Panc1 (cell line): Measurements from ENCODE around the gene TRAPPC2B. TPM values are rescaled to one million over a fixed set of nuclear protein-coding genes. Genes with fewer than 3 reads are reported as not detected.

Source experiments
- ATAC-seq: fragments of 200-7000 bp; cut with Tn5 transposase; 2 replicates; pipeline ENCODE4 v1.9.1; 2020; ENCODE audit warnings: mild to moderate bottlenecking, moderate library complexity
- BruUV-seq: library from RNA; stranded (reverse); fragments of 400-500 nt; replicated peaks from 2 replicates; lab custom pipeline; 2021; lab: Mats Ljungman, UMichigan
- CTCF ChIA-PET: fragments of 300-600 bp; sonication (Branson Sonifier 250); formaldehyde crosslinking; loops from one replicate; lab custom pipeline; 2022; ENCODE audit warnings: antibody characterized with exemption; lab: Charles Lee
- POLR2A ChIA-PET: fragments of 300-600 bp; sonication (Branson Sonifier 250); formaldehyde crosslinking; loops from one replicate; lab custom pipeline; 2022; ENCODE audit warnings: antibody characterized with exemption; lab: Charles Lee
- DNase-seq: peaks from one replicate; pipeline ENCODE4 v3.0.0-alpha.2; 2010; ENCODE audit warnings: low read depth, low spot score
- H3K27ac ChIP-seq: 2 replicates; pipeline ENCODE4 v1.5.1; 2011; ENCODE audit warnings: mild to moderate bottlenecking, low read length, inconsistent platforms
- H3K27me3 ChIP-seq: fragments of 200-500 bp; sonication (Bioruptor generic); 2 replicates; pipeline ENCODE4 v1.6.0; 2014; ENCODE audit warnings: low read length, inconsistent platforms; ENCODE audit not compliant: control insufficient read depth, insufficient read depth
- H3K36me3 ChIP-seq: fragments of 200-500 bp; sonication (Bioruptor generic); 2 replicates; pipeline ENCODE4 v1.5.1; 2014; ENCODE audit warnings: inconsistent platforms, mild to moderate bottlenecking, low read length, moderate library complexity; ENCODE audit not compliant: control insufficient read depth, insufficient read depth
- H3K4me1 ChIP-seq: 2 replicates; pipeline ENCODE4 v1.5.1; 2011; ENCODE audit warnings: inconsistent platforms, mild to moderate bottlenecking, low read length, moderate library complexity; ENCODE audit not compliant: control insufficient read depth, insufficient read depth
- H3K4me3 ChIP-seq, 2 experiments: 2 replicates each; pipeline ENCODE4 v1.5.1; 2011 to 2012; ENCODE audit warnings: low read depth in 2 of 2, low read length in 2 of 2, mild to moderate bottlenecking in 2 of 2, inconsistent platforms in 1 of 2, moderate library complexity in 1 of 2
- H3K9me3 ChIP-seq: fragments of 200-500 bp; sonication (Bioruptor generic); 2 replicates; pipeline ENCODE4 v1.5.1; 2014; ENCODE audit warnings: low read depth, mild to moderate bottlenecking, inconsistent platforms, low read length, moderate library complexity; ENCODE audit not compliant: control insufficient read depth, insufficient read depth
- POLR2AphosphoS5 ChIP-seq: IDR thresholded peaks from 2 replicates; pipeline ENCODE4 v1.6.1; 2012; ENCODE audit warnings: mild to moderate bottlenecking, low read depth, low read length, moderate library complexity
- SIN3A ChIP-seq: IDR thresholded peaks from 2 replicates; pipeline ENCODE4 v1.6.1; 2012; ENCODE audit warnings: low read depth, mild to moderate bottlenecking, low read length, moderate library complexity, borderline replicate concordance; ENCODE audit not compliant: insufficient read depth
- TCF7L2 ChIP-seq: IDR thresholded peaks from 2 replicates; pipeline ENCODE4 v1.6.1; 2011; ENCODE audit warnings: mild to moderate bottlenecking, low read depth, low read length, inconsistent platforms
- in situ Hi-C: cut with HindIII; loops from 2 replicates; pipeline ENCODE4 v1.10.0; 2016; ENCODE audit warnings: low sequenced_read_pairs, low pct_unique_long_range_greater_than_20kb
- intact Hi-C: fragments of 100-400 bp; cut with micrococcal nuclease; formaldehyde crosslinking; loops from one replicate; pipeline ENCODE4 v1.10.0; 2022; ENCODE audit not compliant: unreplicated experiment
- total RNA-seq: library from RNA; stranded (reverse); gene quantifications from one replicate; pipeline ENCODE4 v1.2.1, GENCODE V29; 2021; ENCODE audit not compliant: unreplicated experiment
- TF ChIP-seq, protein P1 (sequence below), 2 experiments: IDR thresholded peaks; 2 replicates each; pipeline ENCODE4 v1.6.1; 2011 to 2012; ENCODE audit warnings: low read depth in 2 of 2, control low read depth in 1 of 2, low read length in 1 of 2, mild to moderate bottlenecking in 1 of 2, moderate library complexity in 1 of 2; ENCODE audit not compliant: insufficient read depth in 1 of 2
- TF ChIP-seq, protein P2 (sequence below): fragments of 450-650 bp; IDR thresholded peaks from 2 replicates; pipeline ENCODE4 v1.5.1; 2017; ENCODE audit warnings: mild to moderate bottlenecking

TRAPPC2B gene
- total RNA-seq, 1 experiment from 2014 or later = 15.1 TPM

DNA sequence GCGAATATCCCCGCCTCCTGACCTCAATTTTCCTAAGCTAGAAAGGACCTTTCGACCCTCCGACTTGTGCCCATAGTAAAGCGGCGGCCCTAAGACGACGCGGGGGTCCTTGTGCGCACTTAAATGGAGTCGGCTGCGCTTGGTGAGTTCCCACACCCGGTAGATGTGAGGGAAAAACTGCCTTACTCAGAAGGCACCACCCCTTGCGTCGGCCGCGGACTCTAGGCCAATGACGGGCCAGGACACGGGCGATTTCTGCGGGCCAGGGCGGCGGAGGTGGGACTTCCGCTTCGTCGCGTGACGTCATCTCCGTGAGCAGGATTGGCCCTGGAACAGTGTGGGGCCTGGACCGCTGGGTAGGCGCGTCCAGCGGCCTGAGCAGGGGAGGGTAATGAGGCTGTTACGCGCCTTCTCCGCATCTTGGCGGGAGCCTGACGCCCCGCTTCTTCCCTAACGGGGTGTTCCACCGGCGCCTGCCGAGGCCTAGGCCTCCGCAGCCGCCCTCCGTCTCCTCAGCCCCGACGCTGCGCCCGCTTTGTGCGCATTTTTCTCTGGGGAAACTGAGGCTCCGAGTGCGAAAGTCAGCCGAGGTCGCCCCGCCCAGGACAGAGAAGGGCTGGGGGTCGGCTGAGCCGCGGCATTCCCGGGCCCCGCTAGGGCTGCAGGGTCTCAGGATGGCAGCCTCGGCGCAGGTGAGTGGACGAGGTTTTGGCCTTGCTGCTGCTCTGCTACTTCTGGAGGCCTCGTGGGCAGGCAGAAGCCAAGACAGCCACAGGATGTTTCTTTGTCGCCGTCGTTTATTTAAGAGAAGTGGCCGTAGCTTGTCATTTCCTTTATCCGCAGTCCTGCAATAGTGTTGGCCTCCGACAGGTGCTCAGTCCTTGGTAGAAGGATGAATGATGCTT, 42.9 kb upstream of the TRAPPC2B start, which contains the start of gene ZNF543:
Gene ZNF543, plus strand, starts transcription at position 293 of the 905 bp plus-strand sequence. Its CDS starts 382 bp downstream, at position 675.
- H3K27me3 ChIP-seq = peaks cover 3% of the 10 kb centered on the region; the same call in 1 of the 2 replicates
- no TSS peak for BruUV-seq
- peak within 1 kb of the TSS; percentile 71 to 79 for H3K4me3 ChIP-seq
- TF ChIP-seq TCF7L2 = 0 out of 2 replicates have a peak, but pooled peaks have one; percentile 58
- no peak for TF ChIP-seq SIN3A
- TF ChIP-seq, protein P1, sequence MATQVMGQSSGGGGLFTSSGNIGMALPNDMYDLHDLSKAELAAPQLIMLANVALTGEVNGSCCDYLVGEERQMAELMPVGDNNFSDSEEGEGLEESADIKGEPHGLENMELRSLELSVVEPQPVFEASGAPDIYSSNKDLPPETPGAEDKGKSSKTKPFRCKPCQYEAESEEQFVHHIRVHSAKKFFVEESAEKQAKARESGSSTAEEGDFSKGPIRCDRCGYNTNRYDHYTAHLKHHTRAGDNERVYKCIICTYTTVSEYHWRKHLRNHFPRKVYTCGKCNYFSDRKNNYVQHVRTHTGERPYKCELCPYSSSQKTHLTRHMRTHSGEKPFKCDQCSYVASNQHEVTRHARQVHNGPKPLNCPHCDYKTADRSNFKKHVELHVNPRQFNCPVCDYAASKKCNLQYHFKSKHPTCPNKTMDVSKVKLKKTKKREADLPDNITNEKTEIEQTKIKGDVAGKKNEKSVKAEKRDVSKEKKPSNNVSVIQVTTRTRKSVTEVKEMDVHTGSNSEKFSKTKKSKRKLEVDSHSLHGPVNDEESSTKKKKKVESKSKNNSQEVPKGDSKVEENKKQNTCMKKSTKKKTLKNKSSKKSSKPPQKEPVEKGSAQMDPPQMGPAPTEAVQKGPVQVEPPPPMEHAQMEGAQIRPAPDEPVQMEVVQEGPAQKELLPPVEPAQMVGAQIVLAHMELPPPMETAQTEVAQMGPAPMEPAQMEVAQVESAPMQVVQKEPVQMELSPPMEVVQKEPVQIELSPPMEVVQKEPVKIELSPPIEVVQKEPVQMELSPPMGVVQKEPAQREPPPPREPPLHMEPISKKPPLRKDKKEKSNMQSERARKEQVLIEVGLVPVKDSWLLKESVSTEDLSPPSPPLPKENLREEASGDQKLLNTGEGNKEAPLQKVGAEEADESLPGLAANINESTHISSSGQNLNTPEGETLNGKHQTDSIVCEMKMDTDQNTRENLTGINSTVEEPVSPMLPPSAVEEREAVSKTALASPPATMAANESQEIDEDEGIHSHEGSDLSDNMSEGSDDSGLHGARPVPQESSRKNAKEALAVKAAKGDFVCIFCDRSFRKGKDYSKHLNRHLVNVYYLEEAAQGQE (IDR thresholded peaks at IDR 0.05; ENCODE audit: insufficient read depth in 1 of 2, low read depth in 2 of 2, low read length in 1 of 2) = peak in 1 of 2 experiments; percentile 44; a peak in 1 of 4 replicates
- TF ChIP-seq POLR2AphosphoS5 = peak; percentile 88
- TF ChIP-seq, protein P2, sequence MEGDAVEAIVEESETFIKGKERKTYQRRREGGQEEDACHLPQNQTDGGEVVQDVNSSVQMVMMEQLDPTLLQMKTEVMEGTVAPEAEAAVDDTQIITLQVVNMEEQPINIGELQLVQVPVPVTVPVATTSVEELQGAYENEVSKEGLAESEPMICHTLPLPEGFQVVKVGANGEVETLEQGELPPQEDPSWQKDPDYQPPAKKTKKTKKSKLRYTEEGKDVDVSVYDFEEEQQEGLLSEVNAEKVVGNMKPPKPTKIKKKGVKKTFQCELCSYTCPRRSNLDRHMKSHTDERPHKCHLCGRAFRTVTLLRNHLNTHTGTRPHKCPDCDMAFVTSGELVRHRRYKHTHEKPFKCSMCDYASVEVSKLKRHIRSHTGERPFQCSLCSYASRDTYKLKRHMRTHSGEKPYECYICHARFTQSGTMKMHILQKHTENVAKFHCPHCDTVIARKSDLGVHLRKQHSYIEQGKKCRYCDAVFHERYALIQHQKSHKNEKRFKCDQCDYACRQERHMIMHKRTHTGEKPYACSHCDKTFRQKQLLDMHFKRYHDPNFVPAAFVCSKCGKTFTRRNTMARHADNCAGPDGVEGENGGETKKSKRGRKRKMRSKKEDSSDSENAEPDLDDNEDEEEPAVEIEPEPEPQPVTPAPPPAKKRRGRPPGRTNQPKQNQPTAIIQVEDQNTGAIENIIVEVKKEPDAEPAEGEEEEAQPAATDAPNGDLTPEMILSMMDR = no peak
- peaks cover 11% of the 10 kb centered on the region for H3K4me1 ChIP-seq
- no peaks in the 10 kb centered on the region for H3K9me3 ChIP-seq
- peak; percentile 100 for ATAC-seq
- in situ Hi-C loops (no loop called here), intact Hi-C loops (no loop called here)
- CTCF ChIA-PET = interaction anchor here (0.6 kb wide), 1 partner anchor 1102 kb away, joined by 3 read pairs; no protein-coding TSS in a partner anchor
- H3K36me3 ChIP-seq = peaks cover 5% of the 10 kb centered on the region
- peak within 1 kb of the TSS; percentile 88 for H3K27ac ChIP-seq
- peak; percentile 80 for DNase-seq
- POLR2A ChIA-PET = interaction anchor here (0.6 kb wide), 2 partner anchors 50 to 1200 kb away, joined by 4 to 8 read pairs; no protein-coding TSS in a partner anchor

DNA sequence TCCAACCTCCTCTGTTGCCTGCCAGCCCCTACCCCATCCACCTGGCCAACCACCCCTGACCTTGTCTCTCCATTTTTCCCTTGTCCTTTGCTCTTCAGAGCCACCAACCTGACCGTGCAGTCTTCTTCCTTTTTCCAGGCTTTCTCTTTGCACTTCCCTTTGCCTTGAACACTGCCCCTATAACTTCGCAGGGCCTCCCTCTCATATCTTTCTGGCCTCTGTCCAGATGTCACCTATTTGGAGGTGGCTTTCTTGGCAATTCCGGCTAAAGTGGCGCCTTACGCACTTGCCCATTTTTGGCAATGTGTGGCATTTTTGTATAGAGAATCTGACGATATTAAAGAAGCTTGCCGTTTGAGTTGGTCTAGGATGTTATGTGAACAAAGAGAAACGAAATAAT, 42.2 kb upstream of the TRAPPC2B start:
- ChIA-PET POLR2A (interaction anchor here (0.6 kb wide), 2 partner anchors 11 to 50 kb away, joined by 4 read pairs; no protein-coding TSS in a partner anchor), CTCF (no interaction called here)
- DNase-seq (no peak), ATAC-seq (no peak)
- H3K4me1 ChIP-seq = peaks cover 11% of the 10 kb centered on the region
- TF ChIP-seq TCF7L2 (no peak), SIN3A (0 out of 2 replicates have a peak, but pooled peaks have one; percentile 3)
- TF ChIP-seq, protein P2 = no peak
- in situ Hi-C loops = no loop called here
- H3K9me3 ChIP-seq = no peaks in the 10 kb centered on the region
- intact Hi-C loops = no loop called here
- H3K27ac ChIP-seq = peak overlapping the region; percentile 88
- H3K27me3 ChIP-seq = peaks cover 3% of the 10 kb centered on the region; the same call in 1 of the 2 replicates
- peaks cover 5% of the 10 kb centered on the region for H3K36me3 ChIP-seq
- H3K4me3 ChIP-seq = peak overlapping the region; percentile 71 to 79
- BruUV-seq = TSS peak; percentile 78
